ENCODE measurements around the gene TMEM18. TPM values are rescaled to one million over a fixed set of nuclear protein-coding genes. Genes with fewer than 3 reads are reported as not detected.

The TMEM18 gene
- total and polyA plus RNA-seq, 2 of the 13 experiments (the other 11 are each of a cell fraction or from before 2014, with no cell fraction given), result 45.9 to 49.4 TPM

DNA sequence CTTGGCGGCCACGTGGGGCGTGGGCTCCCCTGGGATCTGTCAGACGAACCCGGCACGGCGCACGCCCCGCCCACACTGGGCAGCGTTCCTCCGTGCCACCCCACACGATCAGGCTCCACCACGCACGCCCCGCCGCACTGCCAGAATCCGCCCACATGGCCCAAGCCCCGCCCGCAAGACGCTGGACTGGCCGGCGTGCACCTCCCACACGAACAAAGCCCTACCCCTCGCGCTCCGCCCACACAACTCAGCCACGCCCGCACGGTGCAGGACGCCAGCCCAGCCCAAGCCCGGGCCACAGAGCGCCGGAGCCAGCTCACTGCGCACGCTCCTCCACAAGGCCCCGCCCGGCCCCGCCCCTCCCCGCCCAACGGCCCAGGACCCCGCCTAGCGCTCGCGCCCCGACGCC, 555 bp downstream of the TMEM18 start (continued):
- TF ChIP-seq, protein P1, sequence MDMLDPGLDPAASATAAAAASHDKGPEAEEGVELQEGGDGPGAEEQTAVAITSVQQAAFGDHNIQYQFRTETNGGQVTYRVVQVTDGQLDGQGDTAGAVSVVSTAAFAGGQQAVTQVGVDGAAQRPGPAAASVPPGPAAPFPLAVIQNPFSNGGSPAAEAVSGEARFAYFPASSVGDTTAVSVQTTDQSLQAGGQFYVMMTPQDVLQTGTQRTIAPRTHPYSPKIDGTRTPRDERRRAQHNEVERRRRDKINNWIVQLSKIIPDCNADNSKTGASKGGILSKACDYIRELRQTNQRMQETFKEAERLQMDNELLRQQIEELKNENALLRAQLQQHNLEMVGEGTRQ (IDR thresholded peaks at IDR 0.05; ENCODE audit: low read depth, low read length), result peak; percentile 22; the same call in 1 of the 2 replicates
- TF ChIP-seq, protein P1 (CRISPR knock-in tag; IDR thresholded peaks at IDR 0.05; ENCODE audit: borderline replicate concordance), result no peak
- TF ChIP-seq PHF8 (CRISPR knock-in tag; IDR thresholded peaks at IDR 0.05) (no peak), HCFC1 (IDR thresholded peaks at IDR 0.05; ENCODE audit: low read depth, low read length) (no peak), GTF3A (CRISPR knock-in tag; conservative IDR thresholded peaks at IDR 0.05) (no peak), POGZ (CRISPR knock-in tag; IDR thresholded peaks at IDR 0.05) (no peak), FOXP1 (IDR thresholded peaks at IDR 0.05) (no peak), FOXP1 (CRISPR knock-in tag; IDR thresholded peaks at IDR 0.05) (peak; percentile 23; the same call in 1 of the 2 replicates), ZNF547 (CRISPR knock-in tag; IDR thresholded peaks at IDR 0.05) (no peak), ZNF34 (CRISPR knock-in tag; IDR thresholded peaks at IDR 0.05; ENCODE audit: borderline replicate concordance) (no peak), TBP (CRISPR knock-in tag; IDR thresholded peaks at IDR 0.05) (no peak), MAFK (conservative IDR thresholded peaks at IDR 0.05 in 1 of 2, IDR thresholded peaks at IDR 0.05 in 1 of 2; ENCODE audit: low read length in 2 of 2) (no peak), ETV5 (CRISPR knock-in tag; IDR thresholded peaks at IDR 0.05; ENCODE audit: borderline replicate concordance) (no peak), ZNF792 (CRISPR knock-in tag; IDR thresholded peaks at IDR 0.05) (no peak), ZNF589 (CRISPR knock-in tag; conservative IDR thresholded peaks at IDR 0.05) (no peak), RAD21 (CRISPR knock-in tag; IDR thresholded peaks at IDR 0.05) (peak; percentile 37; the same call in 1 of the 2 replicates)
- TF ChIP-seq, protein P2, sequence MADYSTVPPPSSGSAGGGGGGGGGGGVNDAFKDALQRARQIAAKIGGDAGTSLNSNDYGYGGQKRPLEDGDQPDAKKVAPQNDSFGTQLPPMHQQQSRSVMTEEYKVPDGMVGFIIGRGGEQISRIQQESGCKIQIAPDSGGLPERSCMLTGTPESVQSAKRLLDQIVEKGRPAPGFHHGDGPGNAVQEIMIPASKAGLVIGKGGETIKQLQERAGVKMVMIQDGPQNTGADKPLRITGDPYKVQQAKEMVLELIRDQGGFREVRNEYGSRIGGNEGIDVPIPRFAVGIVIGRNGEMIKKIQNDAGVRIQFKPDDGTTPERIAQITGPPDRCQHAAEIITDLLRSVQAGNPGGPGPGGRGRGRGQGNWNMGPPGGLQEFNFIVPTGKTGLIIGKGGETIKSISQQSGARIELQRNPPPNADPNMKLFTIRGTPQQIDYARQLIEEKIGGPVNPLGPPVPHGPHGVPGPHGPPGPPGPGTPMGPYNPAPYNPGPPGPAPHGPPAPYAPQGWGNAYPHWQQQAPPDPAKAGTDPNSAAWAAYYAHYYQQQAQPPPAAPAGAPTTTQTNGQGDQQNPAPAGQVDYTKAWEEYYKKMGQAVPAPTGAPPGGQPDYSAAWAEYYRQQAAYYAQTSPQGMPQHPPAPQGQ (CRISPR knock-in tag; IDR thresholded peaks at IDR 0.05; ENCODE audit: borderline replicate concordance), result no peak
- TF ChIP-seq, protein P3, sequence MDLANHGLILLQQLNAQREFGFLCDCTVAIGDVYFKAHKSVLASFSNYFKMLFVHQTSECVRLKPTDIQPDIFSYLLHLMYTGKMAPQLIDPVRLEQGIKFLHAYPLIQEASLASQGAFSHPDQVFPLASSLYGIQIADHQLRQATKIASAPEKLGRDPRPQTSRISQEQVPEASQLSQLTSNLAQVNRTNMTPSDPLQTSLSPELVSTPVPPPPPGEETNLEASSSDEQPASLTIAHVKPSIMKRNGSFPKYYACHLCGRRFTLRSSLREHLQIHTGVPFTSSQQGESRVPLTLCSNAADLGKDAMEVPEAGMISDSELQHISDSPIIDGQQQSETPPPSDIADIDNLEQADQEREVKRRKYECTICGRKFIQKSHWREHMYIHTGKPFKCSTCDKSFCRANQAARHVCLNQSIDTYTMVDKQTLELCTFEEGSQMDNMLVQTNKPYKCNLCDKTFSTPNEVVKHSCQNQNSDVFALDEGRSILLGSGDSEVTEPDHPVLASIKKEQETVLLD (CRISPR knock-in tag; IDR thresholded peaks at IDR 0.05; ENCODE audit: low read depth), result no peak
- TF ChIP-seq, protein P4, sequence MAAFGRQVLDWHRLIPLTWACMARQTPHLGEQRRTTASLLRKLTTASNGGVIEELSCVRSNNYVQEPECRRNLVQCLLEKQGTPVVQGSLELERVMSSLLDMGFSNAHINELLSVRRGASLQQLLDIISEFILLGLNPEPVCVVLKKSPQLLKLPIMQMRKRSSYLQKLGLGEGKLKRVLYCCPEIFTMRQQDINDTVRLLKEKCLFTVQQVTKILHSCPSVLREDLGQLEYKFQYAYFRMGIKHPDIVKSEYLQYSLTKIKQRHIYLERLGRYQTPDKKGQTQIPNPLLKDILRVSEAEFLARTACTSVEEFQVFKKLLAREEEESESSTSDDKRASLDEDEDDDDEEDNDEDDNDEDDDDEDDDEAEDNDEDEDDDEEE (CRISPR knock-in tag; IDR thresholded peaks at IDR 0.05), result peak; percentile 1; the same call in 1 of the 2 replicates
- TF ChIP-seq, protein P5, sequence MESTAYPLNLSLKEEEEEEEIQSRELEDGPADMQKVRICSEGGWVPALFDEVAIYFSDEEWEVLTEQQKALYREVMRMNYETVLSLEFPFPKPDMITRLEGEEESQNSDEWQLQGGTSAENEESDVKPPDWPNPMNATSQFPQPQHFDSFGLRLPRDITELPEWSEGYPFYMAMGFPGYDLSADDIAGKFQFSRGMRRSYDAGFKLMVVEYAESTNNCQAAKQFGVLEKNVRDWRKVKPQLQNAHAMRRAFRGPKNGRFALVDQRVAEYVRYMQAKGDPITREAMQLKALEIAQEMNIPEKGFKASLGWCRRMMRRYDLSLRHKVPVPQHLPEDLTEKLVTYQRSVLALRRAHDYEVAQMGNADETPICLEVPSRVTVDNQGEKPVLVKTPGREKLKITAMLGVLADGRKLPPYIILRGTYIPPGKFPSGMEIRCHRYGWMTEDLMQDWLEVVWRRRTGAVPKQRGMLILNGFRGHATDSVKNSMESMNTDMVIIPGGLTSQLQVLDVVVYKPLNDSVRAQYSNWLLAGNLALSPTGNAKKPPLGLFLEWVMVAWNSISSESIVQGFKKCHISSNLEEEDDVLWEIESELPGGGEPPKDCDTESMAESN (CRISPR knock-in tag; conservative IDR thresholded peaks at IDR 0.05), result no peak
- TF ChIP-seq, protein P6, sequence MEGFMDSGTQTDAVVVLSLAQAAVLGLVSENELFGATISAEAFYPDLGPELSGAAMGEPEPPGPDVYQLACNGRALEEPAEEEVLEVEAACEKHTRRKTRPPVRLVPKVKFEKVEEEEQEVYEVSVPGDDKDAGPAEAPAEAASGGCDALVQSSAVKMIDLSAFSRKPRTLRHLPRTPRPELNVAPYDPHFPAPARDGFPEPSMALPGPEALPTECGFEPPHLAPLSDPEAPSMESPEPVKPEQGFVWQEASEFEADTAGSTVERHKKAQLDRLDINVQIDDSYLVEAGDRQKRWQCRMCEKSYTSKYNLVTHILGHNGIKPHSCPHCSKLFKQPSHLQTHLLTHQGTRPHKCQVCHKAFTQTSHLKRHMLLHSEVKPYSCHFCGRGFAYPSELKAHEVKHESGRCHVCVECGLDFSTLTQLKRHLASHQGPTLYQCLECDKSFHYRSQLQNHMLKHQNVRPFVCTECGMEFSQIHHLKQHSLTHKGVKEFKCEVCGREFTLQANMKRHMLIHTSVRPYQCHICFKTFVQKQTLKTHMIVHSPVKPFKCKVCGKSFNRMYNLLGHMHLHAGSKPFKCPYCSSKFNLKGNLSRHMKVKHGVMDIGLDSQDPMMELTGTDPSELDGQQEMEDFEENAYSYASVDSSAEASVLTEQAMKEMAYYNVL (CRISPR knock-in tag; IDR thresholded peaks at IDR 0.05; ENCODE audit: borderline replicate concordance), result no peak

Data from HepG2 (cell line).